GM06990 (cell line): ENCODE results near the gene PALLD.

Experiments used
- DNase-seq: peaks from one replicate; pipeline ENCODE4 v3.0.0-alpha.2; 2011; ENCODE audit not compliant: insufficient read length; ENCODE audit errors: extremely low read depth
- H3K27me3 ChIP-seq: replicated peaks from 2 replicates; pipeline ENCODE4 v1.6.0; 2011; ENCODE audit warnings: low read length; ENCODE audit not compliant: control insufficient read depth, insufficient read depth
- H3K36me3 ChIP-seq: 2 replicates; pipeline ENCODE4 v1.5.1; 2011; ENCODE audit warnings: low read length; ENCODE audit not compliant: control insufficient read depth, insufficient read depth
- H3K4me3 ChIP-seq: replicated peaks from 2 replicates; pipeline ENCODE4 v1.5.1; 2011; ENCODE audit warnings: low read depth, mild to moderate bottlenecking, control low read depth, low read length
- CTCF ChIP-seq: IDR thresholded peaks from 2 replicates; pipeline ENCODE4 v1.5.1; 2011; ENCODE audit warnings: low read length, control low read depth, mild to moderate bottlenecking, inconsistent platforms; ENCODE audit not compliant: insufficient read depth, poor library complexity, severe bottlenecking

PALLD gene

GRCh38 chr4:168831919-168832762 is 335.3 kb downstream of the PALLD start:
- DNase-seq, result peak; percentile 62
- no peaks in the 10 kb centered on the region; the same call in 1 of the 2 replicates for H3K27me3 ChIP-seq
- no peak for TF ChIP-seq CTCF
- peak overlapping the region; percentile 62 for H3K4me3 ChIP-seq
- H3K36me3 ChIP-seq, result no peaks in the 10 kb centered on the region

GRCh38 chr4:168832763-168833575 is 336.1 kb downstream of the PALLD start:
- peak; percentile 36 for TF ChIP-seq CTCF
- Histone ChIP-seq H3K36me3 (no peaks in the 10 kb centered on the region), H3K27me3 (no peaks in the 10 kb centered on the region; the same call in 1 of the 2 replicates), H3K4me3 (peak overlapping the region; percentile 62)
- DNase-seq, result no peak

- H3K4me3 ChIP-seq, result no peak overlapping the region
- TF ChIP-seq CTCF, result no peak
- DNase-seq, result no peak
Observed at GRCh38 chr4:168833881-168834280, 337.0 kb downstream of the PALLD start.

GRCh38 chr4:168835880-168836454 is 339.1 kb downstream of the PALLD start:
- Histone ChIP-seq H3K4me3 (no peak overlapping the region), H3K27me3 (no peaks in the 10 kb centered on the region; the same call in 1 of the 2 replicates), H3K36me3 (no peaks in the 10 kb centered on the region)
- DNase-seq, result no peak
- no peak for TF ChIP-seq CTCF

More at GRCh38 chr4:168833881-168834280, 337.0 kb downstream of the PALLD start:
- no peaks in the 10 kb centered on the region; the same call in 1 of the 2 replicates for H3K27me3 ChIP-seq
- no peaks in the 10 kb centered on the region for H3K36me3 ChIP-seq

GRCh38 chr4:168836490-168836889 is 339.6 kb downstream of the PALLD start:
- no peak for DNase-seq
- H3K27me3 ChIP-seq, result no peaks in the 10 kb centered on the region; the same call in 1 of the 2 replicates
- H3K36me3 ChIP-seq, result no peaks in the 10 kb centered on the region
- H3K4me3 ChIP-seq, result no peak overlapping the region
- TF ChIP-seq CTCF, result no peak
